GM12878 (cell line): ENCODE results near the gene OR51G2. TPM values are rescaled to one million over a fixed set of nuclear protein-coding genes. Genes with fewer than 3 reads are reported as not detected.

Experiments used
- ATAC-seq: fragments of 200-7000 bp; cut with Tn5 transposase; 3 replicates; pipeline ENCODE4 v1.9.1; 2020; ENCODE audit warnings: mild to moderate bottlenecking, moderate library complexity
- BruUV-seq: library from RNA; stranded (reverse); fragments of 400-500 nt; replicated peaks from 2 replicates; lab custom pipeline; 2021; lab: Mats Ljungman, UMichigan
- CTCF ChIA-PET: fragments of 300-600 bp; sonication (Branson Sonifier 250); formaldehyde crosslinking; extraction: SDS; loops from one replicate; lab custom pipeline; 2021; ENCODE audit warnings: inconsistent platforms; lab: Yijun Ruan, JAX
- POLR2A ChIA-PET: fragments of 350-600 bp; formaldehyde crosslinking; extraction: SDS; loops from one replicate; lab custom pipeline; 2021; ENCODE audit warnings: inconsistent platforms; lab: Charles Lee
- RAD21 ChIA-PET: fragments of 300-600 bp; sonication (Branson Sonifier 250); formaldehyde crosslinking; loops from one replicate; lab custom pipeline; 2023; ENCODE audit warnings: antibody characterized with exemption; ENCODE audit not compliant: unreplicated experiment; lab: Charles Lee
- SMC1A ChIA-PET: fragments of 300-600 bp; sonication (Branson Sonifier 250); formaldehyde crosslinking; loops from one replicate; lab custom pipeline; 2023; ENCODE audit not compliant: unreplicated experiment, uncharacterized antibody; lab: Charles Lee
- DNase-seq: peaks from one replicate; pipeline ENCODE4 v3.0.0-alpha.2; 2011; ENCODE audit warnings: low read depth, low spot score
- FAIRE-seq: peaks from 3 replicates; lab custom pipeline; 2011; peaks lifted over from hg19 to GRCh38; lab: Jason Lieb, UNC
- H2AFZ ChIP-seq: 2 replicates; pipeline ENCODE4 v1.6.0; 2011; ENCODE audit warnings: low read depth, low read length, control low read depth; ENCODE audit not compliant: control insufficient read depth
- H3K27ac ChIP-seq: 2 replicates; pipeline ENCODE4 v1.5.1; 2011; ENCODE audit warnings: control low read depth; ENCODE audit not compliant: control insufficient read depth, insufficient read depth
- H3K27me3 ChIP-seq, 2 experiments: replicated peaks in 1 of 2; 2 replicates each; pipeline versions ENCODE4 v1.6.0 to v1.6.1; 2011; ENCODE audit warnings: low read length in 1 of 2; ENCODE audit not compliant: control insufficient read depth in 2 of 2, insufficient read depth in 2 of 2
- H3K36me3 ChIP-seq, 2 experiments: 2 replicates each; pipeline ENCODE4 v1.5.1; 2011; ENCODE audit warnings: low read length in 1 of 2; ENCODE audit not compliant: control insufficient read depth in 2 of 2, insufficient read depth in 2 of 2
- H3K4me1 ChIP-seq: 2 replicates; pipeline ENCODE4 v1.6.1; 2011; ENCODE audit warnings: mild to moderate bottlenecking, low read length, moderate library complexity, mixed read lengths; ENCODE audit not compliant: control insufficient read depth, insufficient read depth
- H3K4me2 ChIP-seq: 2 replicates; pipeline ENCODE4 v1.6.0; 2011; ENCODE audit warnings: control low read depth; ENCODE audit not compliant: control insufficient read depth, insufficient read depth
- H3K4me3 ChIP-seq: fragments of 200-600 bp; sonication (generic); 2 replicates; pipeline ENCODE4 v1.5.1; 2016
- H3K79me2 ChIP-seq: 2 replicates; pipeline ENCODE4 v1.6.0; 2011; ENCODE audit warnings: low read length; ENCODE audit not compliant: control insufficient read depth, insufficient read depth
- H3K9ac ChIP-seq: 2 replicates; pipeline ENCODE4 v1.8.0; 2011; ENCODE audit warnings: low read length, control low read depth, mixed read lengths; ENCODE audit not compliant: control insufficient read depth, insufficient read depth
- H3K9me3 ChIP-seq: replicated peaks from 3 replicates; pipeline ENCODE4 v1.5.1; 2011; ENCODE audit warnings: mild to moderate bottlenecking, low read length; ENCODE audit not compliant: control insufficient read depth, insufficient read depth
- H4K20me1 ChIP-seq: 2 replicates; pipeline ENCODE4 v1.6.0; 2011; ENCODE audit not compliant: control insufficient read depth, insufficient read depth
- CHD4 ChIP-seq: fragments of 200-600 bp; sonication (generic); IDR thresholded peaks from 2 replicates; pipeline ENCODE4 v1.6.1; 2016; ENCODE audit warnings: mild to moderate bottlenecking
- CTCF ChIP-seq, 3 experiments: IDR thresholded peaks in 2 of 3; conservative IDR thresholded peaks in 1 of 3; 2 replicates each; pipeline ENCODE4 v1.5.1; 2011; ENCODE audit warnings: low read depth in 3 of 3, low read length in 3 of 3, mild to moderate bottlenecking in 3 of 3, control low read depth in 2 of 3, moderate library complexity in 2 of 3, inconsistent platforms in 1 of 3, mixed read lengths in 1 of 3; ENCODE audit not compliant: control insufficient read depth in 2 of 3, insufficient read depth in 1 of 3; ENCODE audit errors: extremely low read depth in 1 of 3
- JUNB ChIP-seq: IDR thresholded peaks from 2 replicates; pipeline ENCODE4 v1.6.1; 2016; ENCODE audit warnings: antibody characterized with exemption, mild to moderate bottlenecking
- KLF5 ChIP-seq: fragments of 450-650 bp; IDR thresholded peaks from 2 replicates; pipeline ENCODE4 v1.6.1; 2014; ENCODE audit warnings: mild to moderate bottlenecking; ENCODE audit not compliant: partially characterized antibody
- NFIC ChIP-seq: IDR thresholded peaks from 2 replicates; pipeline ENCODE4 v1.6.1; 2012; ENCODE audit warnings: low read depth, mild to moderate bottlenecking, inconsistent platforms, low read length, moderate library complexity
- PBX3 ChIP-seq: IDR thresholded peaks from 2 replicates; pipeline ENCODE4 v1.6.1; 2011; ENCODE audit warnings: mild to moderate bottlenecking, low read depth, low read length, moderate library complexity; ENCODE audit not compliant: insufficient replicate concordance
- SP1 ChIP-seq: IDR thresholded peaks from one replicate; pipeline ENCODE4 v1.6.1; 2011; ENCODE audit warnings: low read depth, low read length
- SPI1 ChIP-seq: IDR thresholded peaks from 2 replicates; pipeline ENCODE4 v1.6.1; 2011; ENCODE audit warnings: low read depth, mild to moderate bottlenecking, low read length, moderate library complexity, borderline replicate concordance; ENCODE audit not compliant: insufficient read depth
- SREBF2 ChIP-seq: IDR thresholded peaks from 2 replicates; pipeline ENCODE4 v1.6.1; 2012; ENCODE audit warnings: mild to moderate bottlenecking, low read length
- ZBTB4 ChIP-seq: fragments of 450-650 bp; formaldehyde crosslinking; IDR thresholded peaks from 2 replicates; pipeline ENCODE4 v1.4.0; 2022; ENCODE audit warnings: mild to moderate bottlenecking, moderate library complexity
- WGBS: methylation state at CpG from one replicate; pipeline ENCODE4 v1.1.6; 2016; ENCODE audit warnings: low lambda C conversion rate; ENCODE audit not compliant: insufficient replicate concordance, insufficient coverage; ENCODE audit errors: missing lambda C conversion rate; 5-methylcytosine and 5-hydroxymethylcytosine counted together
- in situ Hi-C: fragments of 300-500 bp; cut with MboI; formaldehyde crosslinking; loops from 9 replicates; pipeline ENCODE4 v1.14.3; 2018; ENCODE audit warnings: mixed read lengths
- intact Hi-C: fragments of 100-400 bp; cut with micrococcal nuclease; formaldehyde crosslinking; loops from one replicate; pipeline ENCODE4 v1.14.2; 2022; ENCODE audit not compliant: unreplicated experiment
- polyA plus RNA-seq, 11 experiments: library from polyadenylated mRNA; depleted of rRNA in 4 of 11; unstranded in 6 of 11; stranded (reverse) in 5 of 11; fragments of >200 nt; fragmentation: Nextera tagmentation in 4 of 11; fragmentation: Illumina TruSeq in 1 of 11; extraction: Ambion mirVana in 4 of 11; extraction: Trizol in 1 of 11; gene quantifications; 1 replicate in 1 of 11; 2 replicates in 10 of 11; pipeline versions ENCODE4 v1.2.1 to v1.2.3, GENCODE V29; 2011 to 2016; ENCODE audit warnings: inconsistent platforms in 2 of 11, missing spikeins in 2 of 11, low read depth in 1 of 11
- total RNA-seq, 4 experiments: library from RNA; depleted of rRNA in 3 of 4; stranded (reverse); fragments of >200 nt in 3 of 4; fragmentation: Illumina TruSeq in 1 of 4; extraction: Trizol in 1 of 4; gene quantifications; 2 replicates each; pipeline versions ENCODE4 v1.2.1 to v1.2.3, GENCODE V29; 2013 to 2021

OR51G2 gene
- total and polyA plus RNA-seq, 10 of the 15 experiments (the other 5 are each of a cell fraction or from before 2014, with no cell fraction given) = not detected

DNA sequence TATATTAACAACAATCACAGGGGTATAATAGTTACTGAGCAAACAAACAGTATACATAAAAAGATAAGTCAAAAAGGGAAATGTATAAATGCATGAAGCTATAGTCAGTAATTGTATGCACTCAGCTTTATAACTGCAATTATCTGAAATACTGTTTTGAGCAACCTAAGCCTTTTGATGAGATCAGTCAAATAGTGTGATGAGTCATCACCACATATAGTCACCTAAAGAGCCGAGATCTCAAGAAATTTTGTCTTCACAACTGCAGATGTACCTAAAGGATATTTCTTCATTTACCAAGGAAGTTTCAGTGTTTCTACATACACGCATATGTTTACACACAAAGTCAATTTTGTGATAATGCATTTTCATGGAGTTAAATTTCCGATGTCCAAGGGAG lies 41.7 kb upstream of the OR51G2 start:
- Histone ChIP-seq H3K27ac (no peak overlapping the region), H3K36me3 (no peaks in the 10 kb centered on the region), H3K4me3 (no peak overlapping the region), H3K4me2 (no peak overlapping the region), H3K4me1 (no peaks in the 10 kb centered on the region), H3K79me2 (no peaks in the 10 kb centered on the region), H2AFZ (no peak overlapping the region), H3K9ac (no peak overlapping the region), H3K27me3 (no peaks in the 10 kb centered on the region), H3K9me3 (no peaks in the 10 kb centered on the region), H4K20me1 (no peaks in the 10 kb centered on the region)
- RAD21 ChIA-PET = no interaction called here
- SMC1A ChIA-PET = no interaction called here
- intact Hi-C loops (no loop called here), in situ Hi-C loops (no loop called here)
- 19% methylated on average over 3 of the region's 3 CpGs for WGBS
- DNase-seq (no peak), ATAC-seq (no peak), FAIRE-seq (no peak)
- CTCF ChIA-PET = no interaction called here
- no TSS peak for BruUV-seq
- no peak for TF ChIP-seq CTCF (IDR thresholded peaks at IDR 0.05 in 2 of 3, conservative IDR thresholded peaks at IDR 0.05 in 1 of 3; ENCODE audit: control insufficient read depth in 2 of 3, extremely low read depth in 1 of 3, insufficient read depth in 1 of 3, low read depth in 3 of 3, low read length in 3 of 3)
- TF ChIP-seq KLF5 = no peak
- TF ChIP-seq SREBF2 = no peak
- no peak for TF ChIP-seq SP1
- TF ChIP-seq CHD4 = no peak
- no peak for TF ChIP-seq JUNB
- no peak for TF ChIP-seq PBX3
- TF ChIP-seq NFIC = no peak
- TF ChIP-seq ZBTB4 (CRISPR knock-in tag) = no peak
- no peak for TF ChIP-seq SPI1
- POLR2A ChIA-PET = no interaction called here
